Activated naive CD8-positive, alpha-beta T cell treated with anti-CD3 and anti-CD28 coated beads for 36 hours (primary cell): Measurements from ENCODE around the gene NUDC. TPM values are rescaled to one million over a fixed set of nuclear protein-coding genes. Genes with fewer than 3 reads are reported as not detected.
A peak's percentile ranks its signal among the peaks of the same experiment; 100 is the strongest.

Experiments used
- DNase-seq: peaks from one replicate; pipeline ENCODE4 v3.0.0; 2021
- H3K27ac Mint-ChIP-seq: one replicate; pipeline ENCODE4 v1.8.0; 2022; ENCODE audit warnings: mild to moderate bottlenecking, moderate library complexity, mixed read lengths
- H3K27me3 Mint-ChIP-seq: one replicate; pipeline ENCODE4 v1.8.0; 2022; ENCODE audit warnings: mild to moderate bottlenecking, mixed read lengths
- H3K36me3 Mint-ChIP-seq: one replicate; pipeline ENCODE4 v1.8.0; 2021; ENCODE audit warnings: mild to moderate bottlenecking, mixed read lengths
- H3K4me1 Mint-ChIP-seq: one replicate; pipeline ENCODE4 v1.8.0; 2021; ENCODE audit warnings: mixed read lengths
- H3K4me3 Mint-ChIP-seq: one replicate; pipeline ENCODE4 v1.8.0; 2022; ENCODE audit warnings: mild to moderate bottlenecking, moderate library complexity, mixed read lengths
- H3K9me3 Mint-ChIP-seq: one replicate; pipeline ENCODE4 v1.8.0; 2022; ENCODE audit warnings: mixed read lengths
- total RNA-seq, 2 experiments: library from RNA; stranded (reverse); gene quantifications; one replicate each; pipeline ENCODE4 v1.2.3, GENCODE V29; 2021

NUDC gene
- total RNA-seq, 2 experiments from 2014 or later: 146 to 147 TPM

DNA sequence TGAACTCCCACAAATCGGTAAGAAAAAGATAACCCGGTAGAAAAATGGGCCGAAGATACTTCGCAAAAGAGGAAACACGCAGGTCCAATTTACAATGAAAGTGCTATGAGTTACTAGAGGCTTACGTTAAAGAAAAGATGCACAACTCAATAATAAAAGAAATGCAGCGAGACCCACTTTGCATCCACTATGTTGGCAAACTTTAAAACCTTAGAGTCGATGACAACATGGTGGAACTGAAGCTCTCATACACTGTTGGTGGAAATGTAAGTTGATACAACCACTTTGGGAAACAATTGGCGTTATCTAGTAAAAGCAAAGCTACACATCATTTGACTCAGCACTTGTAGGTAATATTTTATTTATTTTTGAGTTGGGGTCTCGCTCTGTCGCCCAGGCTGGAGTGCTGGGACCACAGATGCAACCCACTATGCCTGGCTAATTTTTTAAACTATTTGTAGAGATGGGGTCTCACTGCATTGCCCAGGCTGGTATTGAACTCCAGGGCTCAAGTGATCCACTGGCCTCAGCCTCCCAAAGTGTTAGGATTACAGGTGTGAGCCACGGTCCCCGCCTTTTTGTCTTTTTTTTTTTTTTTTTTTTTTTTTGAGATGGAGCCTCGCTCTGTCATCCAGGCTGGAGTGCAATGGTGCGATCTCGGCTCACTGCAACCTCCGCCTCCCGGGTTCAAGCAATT is 20.6 kb upstream of the NUDC start:
- Mint-ChIP-seq H3K36me3 (no peaks in the 10 kb centered on the region), H3K4me1 (peaks cover 18% of the 10 kb centered on the region), H3K27me3 (no peaks in the 10 kb centered on the region), H3K9me3 (no peaks in the 10 kb centered on the region), H3K4me3 (peak overlapping the region; percentile 97), H3K27ac (peak overlapping the region; percentile 99)
- DNase-seq: no peak

DNA sequence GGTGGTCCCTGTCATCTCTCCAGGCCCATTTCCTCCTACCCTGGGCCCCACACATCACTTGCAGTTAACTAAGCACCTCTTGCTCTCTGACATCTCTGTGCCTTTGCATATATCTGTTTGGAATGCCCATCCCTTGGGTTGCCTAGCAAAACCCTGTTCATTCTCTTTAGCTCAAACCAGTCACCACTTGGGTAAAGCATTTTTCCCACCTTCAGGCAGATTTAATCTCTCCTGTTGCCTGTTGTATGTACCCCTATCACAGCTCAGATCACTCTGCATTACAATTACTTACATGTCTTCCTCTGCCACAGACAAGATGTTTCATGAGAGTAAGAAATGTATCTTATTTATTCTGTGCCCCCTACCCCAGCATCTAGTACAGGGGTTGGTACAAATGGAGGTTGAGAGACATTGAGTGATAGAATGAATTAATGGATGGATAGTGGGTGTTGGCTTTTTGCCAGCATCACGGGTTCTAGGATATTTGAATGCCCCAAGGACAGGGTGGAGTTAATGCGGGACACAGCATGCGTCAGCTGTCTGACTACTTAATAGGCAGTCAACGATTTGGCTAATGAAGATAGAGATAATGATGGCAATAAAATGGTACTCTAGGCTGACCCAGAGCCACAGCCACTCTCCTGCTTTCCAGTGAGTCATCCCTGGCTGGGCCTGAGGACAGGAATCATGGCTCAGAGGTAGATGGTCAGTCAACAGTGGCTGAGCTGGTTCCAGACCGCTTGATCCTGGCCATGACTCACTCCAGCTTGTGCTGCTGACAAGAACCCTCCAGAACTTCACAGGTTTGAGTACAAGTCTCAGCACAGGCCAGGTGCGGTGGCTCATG is 14.2 kb upstream of the NUDC start:
- DNase-seq: no peak
- Mint-ChIP-seq H3K4me3 (no peak overlapping the region), H3K27me3 (no peaks in the 10 kb centered on the region)

GRCh38 chr1:26909951-26910342 is 11.6 kb upstream of the NUDC start:
- H3K4me3 Mint-ChIP-seq: no peak overlapping the region
- DNase-seq: no peak
- no peaks in the 10 kb centered on the region for H3K27me3 Mint-ChIP-seq
- H3K9me3 Mint-ChIP-seq: no peaks in the 10 kb centered on the region
- H3K27ac Mint-ChIP-seq: no peak overlapping the region
- no peaks in the 10 kb centered on the region for H3K36me3 Mint-ChIP-seq
- no peaks in the 10 kb centered on the region for H3K4me1 Mint-ChIP-seq

More for the DNA sequence above, 14.2 kb upstream of the NUDC start:
- Mint-ChIP-seq H3K27ac (no peak overlapping the region), H3K9me3 (no peaks in the 10 kb centered on the region), H3K4me1 (no peaks in the 10 kb centered on the region), H3K36me3 (no peaks in the 10 kb centered on the region)

DNA sequence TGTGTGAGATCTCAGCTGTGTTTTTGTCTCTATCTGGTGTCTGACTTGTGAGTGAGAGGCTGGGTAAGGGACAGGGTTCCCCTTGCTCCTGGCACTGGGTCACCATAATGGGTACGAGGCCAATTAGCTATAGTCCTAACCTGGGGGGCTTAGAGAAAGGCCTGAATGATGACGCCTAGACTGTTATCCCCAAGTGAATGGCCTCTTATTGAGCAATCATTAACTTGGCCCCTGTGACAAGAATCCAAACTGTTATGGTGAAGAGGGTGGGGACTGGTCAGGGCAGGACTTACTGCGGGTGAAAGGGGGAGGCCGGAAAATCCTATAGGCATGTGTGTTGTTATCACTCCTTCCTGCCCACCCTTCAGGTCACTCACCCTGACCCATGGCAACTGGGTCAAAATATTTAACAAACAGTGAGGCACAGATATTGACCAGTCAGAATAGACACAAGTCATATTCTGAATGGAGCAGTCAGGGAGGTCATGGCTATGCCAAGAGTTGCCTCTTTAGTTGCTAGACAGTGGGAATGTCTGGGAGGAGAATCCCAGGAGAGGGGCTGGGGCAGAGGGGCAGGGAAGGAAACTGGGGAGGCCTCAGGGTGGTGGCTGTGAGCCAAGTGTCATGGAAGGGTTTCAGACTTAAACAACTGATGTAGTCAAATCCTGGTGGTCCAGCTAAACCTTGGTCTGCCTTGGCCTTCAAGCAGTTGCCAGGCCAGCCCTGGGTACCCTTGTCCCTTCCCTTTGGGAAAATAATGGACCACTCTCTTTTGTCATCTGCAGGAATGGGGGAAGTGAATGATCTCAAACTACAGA is 11.0 kb upstream of the NUDC start:
- no peak overlapping the region for H3K4me3 Mint-ChIP-seq
- no peak for DNase-seq
- H3K36me3 Mint-ChIP-seq: no peaks in the 10 kb centered on the region
- no peaks in the 10 kb centered on the region for H3K9me3 Mint-ChIP-seq
- no peaks in the 10 kb centered on the region for H3K27me3 Mint-ChIP-seq
- no peak overlapping the region for H3K27ac Mint-ChIP-seq
- H3K4me1 Mint-ChIP-seq: no peaks in the 10 kb centered on the region

GRCh38 chr1:26911399-26912146 is 10.0 kb upstream of the NUDC start:
- Mint-ChIP-seq H3K27me3 (no peaks in the 10 kb centered on the region), H3K36me3 (no peaks in the 10 kb centered on the region), H3K27ac (no peak overlapping the region), H3K9me3 (no peaks in the 10 kb centered on the region), H3K4me3 (no peak overlapping the region), H3K4me1 (no peaks in the 10 kb centered on the region)
- no peak for DNase-seq

- Mint-ChIP-seq H3K36me3 (no peaks in the 10 kb centered on the region), H3K9me3 (no peaks in the 10 kb centered on the region), H3K4me3 (no peak overlapping the region), H3K4me1 (no peaks in the 10 kb centered on the region), H3K27ac (no peak overlapping the region), H3K27me3 (no peaks in the 10 kb centered on the region)
- no peak for DNase-seq
These were observed 9.4 kb upstream of the NUDC start for GRCh38 chr1:26912147-26912490.

DNA sequence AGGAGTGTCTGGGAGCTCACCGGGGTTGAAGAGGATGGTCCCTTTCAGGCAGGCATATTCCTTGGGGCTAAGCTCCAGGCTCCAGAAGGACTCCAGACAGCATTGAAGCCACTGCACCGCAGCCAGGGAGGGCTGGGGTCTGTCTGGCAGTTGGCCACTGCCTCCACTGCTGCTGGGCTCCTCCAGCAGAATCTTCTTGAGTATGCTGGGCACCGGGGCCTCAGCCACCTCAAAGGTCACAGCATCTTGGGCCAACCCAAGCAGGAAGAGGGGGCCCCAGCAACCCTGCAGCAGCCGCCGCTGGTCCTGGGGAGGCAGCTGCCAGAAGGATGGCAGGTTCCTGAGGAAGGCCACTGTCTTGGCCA is 8.2 kb upstream of the NUDC start:
- no peaks in the 10 kb centered on the region for H3K36me3 Mint-ChIP-seq
- H3K27ac Mint-ChIP-seq: no peak overlapping the region
- H3K27me3 Mint-ChIP-seq: no peaks in the 10 kb centered on the region

GRCh38 chr1:26913754-26914619 is 7.6 kb upstream of the NUDC start, which contains the start of gene NR0B2:
Gene NR0B2 (minus strand): TSS chr1:26913975. CDS start chr1:26913940, 35 bp downstream.
- Mint-ChIP-seq H3K9me3 (no peaks in the 10 kb centered on the region), H3K4me3 (no peak within 1 kb of the TSS), H3K27ac (no peak within 1 kb of the TSS), H3K4me1 (no peaks in the 10 kb centered on the region), H3K36me3 (no peaks in the 10 kb centered on the region), H3K27me3 (no peaks in the 10 kb centered on the region)
- DNase-seq: no peak

More for the DNA sequence above, 8.2 kb upstream of the NUDC start:
- Mint-ChIP-seq H3K4me3 (no peak overlapping the region), H3K4me1 (no peaks in the 10 kb centered on the region), H3K9me3 (no peaks in the 10 kb centered on the region)
- no peak for DNase-seq

GRCh38 chr1:26915204-26915842 is 6.2 kb upstream of the NUDC start:
- Mint-ChIP-seq H3K27ac (no peak overlapping the region), H3K27me3 (no peaks in the 10 kb centered on the region), H3K9me3 (no peaks in the 10 kb centered on the region), H3K4me3 (no peak overlapping the region), H3K36me3 (no peaks in the 10 kb centered on the region), H3K4me1 (peaks cover under 1% of the 10 kb centered on the region)
- no peak for DNase-seq

GRCh38 chr1:26921126-26921539 is 410 bp upstream of the NUDC start:
- H3K9me3 Mint-ChIP-seq: no peaks in the 10 kb centered on the region
- peaks cover 35% of the 10 kb centered on the region for H3K4me1 Mint-ChIP-seq
- peaks cover 30% of the 10 kb centered on the region for H3K36me3 Mint-ChIP-seq
- peaks cover 4% of the 10 kb centered on the region for H3K27me3 Mint-ChIP-seq
- peak overlapping the region; percentile 96 for H3K4me3 Mint-ChIP-seq
- peak overlapping the region; percentile 98 for H3K27ac Mint-ChIP-seq
- DNase-seq: no peak

- peaks cover 36% of the 10 kb centered on the region for H3K36me3 Mint-ChIP-seq
- H3K4me3 Mint-ChIP-seq: peak overlapping the region; percentile 96
- no peak for DNase-seq
- no peaks in the 10 kb centered on the region for H3K9me3 Mint-ChIP-seq
- peak overlapping the region; percentile 98 for H3K27ac Mint-ChIP-seq
- peaks cover 39% of the 10 kb centered on the region for H3K4me1 Mint-ChIP-seq
- peaks cover 4% of the 10 kb centered on the region for H3K27me3 Mint-ChIP-seq
These were observed 837 bp downstream of the NUDC start for GRCh38 chr1:26922431-26922729.

DNA sequence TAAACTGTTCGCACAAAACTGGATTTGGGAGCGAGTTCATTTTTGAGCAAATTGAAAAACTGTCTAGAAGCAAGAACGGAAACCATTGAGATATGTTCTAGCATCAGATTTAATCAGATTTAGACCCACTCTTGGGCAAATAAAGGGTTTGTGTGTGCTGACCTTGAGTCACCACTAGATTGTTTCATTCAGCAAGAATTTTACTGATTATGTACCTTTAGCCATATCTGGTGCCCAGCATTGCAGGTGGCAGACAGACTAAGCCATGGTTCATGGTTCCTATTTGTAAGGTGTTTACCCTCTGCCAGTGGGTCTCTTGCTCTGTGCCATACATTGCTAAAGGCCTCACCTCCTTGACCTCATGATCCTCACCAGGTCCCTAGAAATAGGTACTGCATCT is 1.4 kb downstream of the NUDC start:
- DNase-seq: no peak
- Mint-ChIP-seq H3K36me3 (peaks cover 37% of the 10 kb centered on the region), H3K4me3 (peak overlapping the region; percentile 96), H3K4me1 (peaks cover 39% of the 10 kb centered on the region), H3K27ac (peak overlapping the region; percentile 98), H3K9me3 (no peaks in the 10 kb centered on the region), H3K27me3 (peaks cover 4% of the 10 kb centered on the region)

DNA sequence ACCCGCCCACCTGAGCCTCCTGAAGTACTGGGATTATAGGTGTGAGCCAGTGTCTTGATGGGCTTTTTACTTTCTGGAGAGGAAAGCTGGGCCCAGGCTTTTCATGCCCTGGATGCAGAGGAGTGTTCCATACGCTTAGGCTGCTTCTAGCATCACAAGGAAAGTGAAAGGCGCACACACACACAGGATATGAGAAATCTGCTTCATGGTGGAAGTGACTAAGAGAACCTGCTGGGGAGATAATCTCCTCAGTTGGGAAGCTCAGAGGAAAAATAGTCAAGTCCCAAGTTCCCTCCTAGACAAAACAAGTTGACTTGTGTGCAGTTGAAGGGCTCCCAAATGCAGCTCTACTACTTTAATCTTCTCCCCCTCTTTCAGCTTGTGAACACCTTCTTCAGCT is 2.2 kb downstream of the NUDC start:
- no peaks in the 10 kb centered on the region for H3K9me3 Mint-ChIP-seq
- peaks cover 44% of the 10 kb centered on the region for H3K4me1 Mint-ChIP-seq
- H3K4me3 Mint-ChIP-seq: peak overlapping the region; percentile 96
- H3K27ac Mint-ChIP-seq: peak overlapping the region; percentile 98
- peaks cover 4% of the 10 kb centered on the region for H3K27me3 Mint-ChIP-seq
- peaks cover 45% of the 10 kb centered on the region for H3K36me3 Mint-ChIP-seq
- peak; percentile 4 for DNase-seq

DNA sequence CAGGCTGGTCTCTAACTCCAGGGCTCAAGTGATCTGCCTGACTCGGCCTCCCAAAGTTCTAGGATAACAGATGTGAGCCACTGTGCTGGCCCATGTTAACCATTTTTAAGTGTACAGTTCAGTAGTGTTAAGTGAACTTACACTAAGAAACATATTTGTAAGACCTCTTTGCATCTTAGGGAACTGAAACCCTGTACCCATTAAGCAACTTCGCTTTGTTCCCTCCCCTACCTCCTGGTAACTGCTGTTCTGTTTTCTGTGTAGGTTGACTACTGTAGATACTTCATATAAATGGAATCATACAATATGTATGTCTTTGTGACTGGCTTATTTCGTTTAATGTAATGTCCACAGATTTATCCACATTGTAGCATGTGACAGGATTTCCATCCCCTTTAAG is 11.0 kb downstream of the NUDC start:
- no peak overlapping the region for H3K27ac Mint-ChIP-seq
- H3K4me1 Mint-ChIP-seq: peaks cover 8% of the 10 kb centered on the region
- no peak overlapping the region for H3K4me3 Mint-ChIP-seq

More for the DNA sequence above, 11.0 kb downstream of the NUDC start:
- H3K36me3 Mint-ChIP-seq: peaks cover 37% of the 10 kb centered on the region
- H3K27me3 Mint-ChIP-seq: no peaks in the 10 kb centered on the region
- H3K9me3 Mint-ChIP-seq: no peaks in the 10 kb centered on the region
- no peak for DNase-seq
